Activated CD4-positive, CD25-positive, alpha-beta regulatory T cell treated with anti-CD3 and anti-CD28 coated beads, Interleukin-2, amount 50 U/mL, for 16 hours (primary cell): ENCODE measurements around the gene DOK4.
A peak's percentile ranks its signal among the peaks of the same experiment; 100 is the strongest.

Source experiments
- DNase-seq: peaks from one replicate; pipeline ENCODE4 v3.0.0-alpha.2; 2020; ENCODE audit warnings: low read depth, low spot score

The DOK4 gene

DNA sequence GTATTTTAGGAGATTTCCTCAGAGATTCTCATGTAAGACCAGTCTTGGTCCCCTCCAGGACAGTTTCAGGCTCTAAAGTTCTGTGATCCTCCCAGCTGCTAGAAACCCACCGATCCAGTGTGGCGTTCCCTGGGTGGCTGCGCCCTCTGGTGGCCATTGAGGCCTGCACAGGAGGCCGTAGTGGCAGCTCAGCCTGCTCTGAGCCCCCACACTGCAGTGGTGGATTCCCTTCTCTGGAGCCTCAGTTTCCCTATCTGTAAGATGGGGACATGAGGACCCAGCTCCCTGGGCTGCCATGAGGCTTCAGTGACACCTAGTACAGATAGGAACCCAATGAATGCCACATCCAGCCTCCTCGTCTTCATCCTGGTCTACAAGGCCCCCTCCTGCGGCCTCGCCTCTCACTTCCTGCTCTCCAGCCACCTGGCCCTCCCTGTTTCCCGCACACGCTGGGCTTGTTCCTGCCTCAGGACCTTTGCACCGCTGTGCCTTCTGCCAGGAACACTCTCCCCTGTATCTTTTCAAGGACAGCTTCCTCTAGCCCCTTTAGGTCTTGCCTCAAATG is 33.6 kb upstream of the DOK4 start:
- DNase-seq, result peak; percentile 68

DNA sequence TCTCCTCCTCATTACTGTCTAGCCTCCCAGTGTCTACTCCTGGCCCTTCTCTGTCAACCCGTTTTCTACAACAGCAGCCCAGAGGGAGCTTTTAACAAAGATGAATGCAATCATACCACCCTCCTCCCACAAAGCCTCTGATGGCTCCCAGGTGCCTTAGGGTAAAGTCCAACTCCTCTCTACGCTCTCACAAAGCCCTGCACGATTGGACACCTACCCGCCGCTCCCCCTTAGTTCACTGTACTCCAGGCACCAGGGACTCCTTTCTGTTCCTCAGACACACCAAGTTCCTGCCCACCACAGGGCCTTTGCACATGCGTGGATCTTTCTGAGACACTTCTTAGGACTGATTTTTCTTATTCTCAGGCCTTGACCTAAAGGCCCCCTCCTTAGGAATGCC is 32.6 kb upstream of the DOK4 start:
- no peak for DNase-seq

DNA sequence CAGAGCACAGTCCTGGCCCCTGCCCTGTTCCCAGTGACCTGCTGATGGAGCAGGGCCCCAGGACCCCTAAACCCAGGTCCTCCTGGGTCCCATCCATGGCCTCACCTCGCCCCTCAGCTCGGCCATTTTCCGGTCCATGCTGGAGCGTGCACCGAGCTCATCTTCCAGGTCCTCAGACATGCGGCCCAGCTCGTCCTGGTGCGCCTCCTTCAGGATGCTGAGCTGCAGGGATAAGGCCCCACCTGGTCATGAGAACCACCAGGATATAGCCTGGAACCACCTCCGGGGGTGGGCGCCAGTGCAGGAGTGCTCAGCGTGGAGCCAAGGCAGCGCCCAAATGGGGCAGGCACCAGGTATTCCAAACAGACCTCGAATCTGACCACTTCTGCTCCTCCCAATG is 32.2 kb upstream of the DOK4 start:
- no peak for DNase-seq

DNA sequence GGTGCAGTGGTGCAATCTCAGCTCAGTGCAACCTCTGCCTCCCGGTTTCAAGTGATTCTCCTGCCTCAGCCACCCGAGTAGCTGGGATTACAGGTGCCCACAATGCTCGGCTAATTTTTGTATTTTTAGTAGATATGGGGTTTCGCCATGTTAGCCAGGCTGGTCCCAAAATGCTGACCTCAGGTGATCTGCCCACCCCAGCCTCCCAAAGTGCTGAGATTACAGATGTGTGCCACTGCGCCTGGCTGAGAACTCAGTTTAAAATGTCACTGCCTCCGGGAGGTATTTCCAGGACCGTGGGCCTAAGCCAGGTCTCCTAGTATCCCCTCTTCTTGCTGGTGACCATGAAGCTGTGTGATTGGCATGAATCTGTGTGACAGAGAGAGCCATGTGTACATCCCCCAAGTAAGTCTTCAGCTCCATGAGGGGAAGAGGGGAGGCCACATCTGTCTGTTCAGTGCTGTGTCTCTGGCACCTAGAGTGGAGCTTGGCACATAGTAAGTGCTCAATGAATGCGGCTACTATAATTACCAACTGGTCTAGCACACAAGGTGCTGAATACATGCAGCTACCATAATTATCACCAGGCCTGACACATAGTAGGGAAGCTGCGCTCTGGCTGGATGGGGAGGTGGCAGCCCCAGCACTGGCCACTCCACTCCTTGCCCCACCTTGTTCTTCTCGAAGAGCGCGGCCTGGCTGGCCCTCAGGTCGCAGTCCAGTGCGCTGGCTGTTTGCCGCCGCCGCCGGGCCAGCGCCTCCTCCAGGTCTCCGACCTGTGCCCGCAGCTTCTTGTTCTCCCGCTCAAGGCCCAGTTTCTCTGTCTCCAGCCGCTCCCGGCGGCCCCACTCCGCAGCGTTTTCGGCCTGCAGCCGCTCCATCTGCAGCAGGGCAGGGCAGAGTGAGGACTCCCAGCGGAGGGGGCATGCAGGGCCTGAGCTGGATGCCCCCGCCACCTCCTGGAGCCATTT is 31.4 kb upstream of the DOK4 start:
- no peak for DNase-seq

DNA sequence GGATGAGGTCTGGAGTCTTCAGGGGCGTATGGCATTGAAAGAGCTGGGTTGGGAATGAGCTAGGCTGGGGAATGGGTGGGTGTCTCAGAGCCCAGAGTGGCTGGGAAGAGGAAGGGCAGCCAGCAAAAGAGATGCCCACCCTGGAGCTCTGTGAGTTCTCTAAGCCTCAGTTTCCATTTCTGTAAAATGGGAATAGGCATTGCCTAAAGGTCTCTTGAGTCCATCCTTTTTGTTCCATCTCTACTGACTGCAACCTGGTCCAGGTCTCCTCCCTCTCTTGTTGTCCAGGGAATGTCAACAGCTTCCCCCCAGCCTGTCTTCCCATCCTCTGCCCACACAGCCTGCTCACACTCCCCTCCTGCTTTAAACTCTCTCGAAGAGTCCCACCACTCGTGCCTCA is 30.5 kb upstream of the DOK4 start:
- no peak for DNase-seq

DNA sequence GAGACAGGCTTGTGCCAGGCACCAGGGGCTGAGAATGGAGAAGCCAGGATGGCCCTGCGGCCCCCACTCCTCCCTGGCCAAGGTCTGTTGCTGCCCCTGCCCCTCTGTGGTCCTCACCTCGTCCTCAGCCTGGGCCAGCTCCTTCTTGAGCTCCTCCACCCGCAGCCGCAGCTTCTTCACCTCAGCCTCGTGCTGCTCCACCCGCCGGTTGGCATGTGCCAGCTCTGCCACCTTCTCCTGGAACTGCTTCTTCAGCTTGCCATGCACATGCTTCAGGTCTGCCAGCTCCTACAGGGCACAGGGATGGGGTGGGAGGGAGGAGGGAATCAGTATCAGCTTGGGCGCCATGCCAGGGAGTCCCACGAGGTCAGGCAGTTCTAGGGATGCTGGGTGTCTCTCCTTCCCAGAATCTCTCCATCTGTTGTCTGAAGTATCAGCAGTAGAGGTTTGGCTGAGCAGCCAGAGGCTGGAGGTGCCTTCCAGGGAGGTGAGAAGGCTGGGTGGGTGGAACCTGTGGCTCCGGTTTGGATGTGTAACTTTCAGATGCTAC is 30.0 kb upstream of the DOK4 start:
- DNase-seq, result no peak

DNA sequence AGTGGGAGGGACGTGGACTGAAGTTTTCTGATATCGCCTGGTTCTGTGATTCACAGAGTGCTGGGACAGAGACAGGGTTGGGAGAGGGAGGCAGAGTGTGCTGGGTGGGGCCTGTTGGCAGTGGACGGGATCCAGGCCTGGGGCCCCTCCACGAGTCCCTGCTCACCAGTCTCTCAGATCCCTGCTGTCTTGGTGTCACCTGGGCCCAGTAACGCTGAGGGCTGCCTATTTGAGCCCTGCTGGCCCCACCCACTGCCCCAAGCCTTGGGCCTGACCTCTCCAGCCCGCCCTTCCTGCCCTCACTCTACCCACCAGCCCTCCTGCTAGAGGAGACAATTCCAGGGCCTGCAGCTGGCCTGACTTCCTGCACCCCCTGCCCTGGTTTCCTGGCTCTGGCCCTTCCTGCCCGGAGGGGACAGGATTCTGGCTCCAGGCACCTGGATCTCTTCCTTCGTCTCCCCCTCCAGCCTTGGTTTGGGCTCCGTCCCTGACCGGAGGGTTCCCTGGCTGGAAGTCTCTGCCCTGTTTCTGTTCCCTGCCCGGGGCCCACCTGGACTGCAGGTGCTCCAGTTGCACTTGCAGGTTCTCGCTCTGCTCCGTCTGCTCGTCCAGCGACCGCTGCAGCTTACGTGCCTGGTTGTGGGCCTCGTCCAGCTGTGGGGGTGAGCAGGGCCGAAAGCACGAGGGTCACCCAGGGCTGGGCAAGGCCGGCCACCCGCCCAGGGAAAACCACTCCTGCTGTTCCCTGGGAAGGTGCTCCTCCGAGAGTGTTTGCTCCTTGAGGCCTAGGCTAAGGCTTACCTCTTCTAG is 28.7 kb upstream of the DOK4 start:
- DNase-seq, result no peak

DNA sequence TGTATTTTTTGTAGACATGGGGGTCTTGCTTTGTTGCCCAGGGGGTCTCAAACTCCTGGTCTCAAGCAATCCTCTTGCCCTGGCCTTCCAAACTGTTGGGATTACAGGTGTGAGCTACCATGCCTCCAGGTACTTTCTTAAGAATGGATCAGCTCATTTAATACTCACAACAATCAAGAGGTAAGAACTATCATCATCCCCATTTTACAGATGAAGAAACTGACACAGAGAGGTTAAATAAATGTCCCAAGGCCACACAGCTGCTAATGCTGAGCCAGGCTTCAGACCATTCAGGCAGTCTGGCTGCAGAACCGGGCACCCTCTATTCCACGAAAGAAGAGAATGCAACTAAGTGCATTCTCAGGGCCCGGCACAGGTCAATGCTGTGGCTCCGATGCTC is 28.1 kb upstream of the DOK4 start:
- no peak for DNase-seq

DNA sequence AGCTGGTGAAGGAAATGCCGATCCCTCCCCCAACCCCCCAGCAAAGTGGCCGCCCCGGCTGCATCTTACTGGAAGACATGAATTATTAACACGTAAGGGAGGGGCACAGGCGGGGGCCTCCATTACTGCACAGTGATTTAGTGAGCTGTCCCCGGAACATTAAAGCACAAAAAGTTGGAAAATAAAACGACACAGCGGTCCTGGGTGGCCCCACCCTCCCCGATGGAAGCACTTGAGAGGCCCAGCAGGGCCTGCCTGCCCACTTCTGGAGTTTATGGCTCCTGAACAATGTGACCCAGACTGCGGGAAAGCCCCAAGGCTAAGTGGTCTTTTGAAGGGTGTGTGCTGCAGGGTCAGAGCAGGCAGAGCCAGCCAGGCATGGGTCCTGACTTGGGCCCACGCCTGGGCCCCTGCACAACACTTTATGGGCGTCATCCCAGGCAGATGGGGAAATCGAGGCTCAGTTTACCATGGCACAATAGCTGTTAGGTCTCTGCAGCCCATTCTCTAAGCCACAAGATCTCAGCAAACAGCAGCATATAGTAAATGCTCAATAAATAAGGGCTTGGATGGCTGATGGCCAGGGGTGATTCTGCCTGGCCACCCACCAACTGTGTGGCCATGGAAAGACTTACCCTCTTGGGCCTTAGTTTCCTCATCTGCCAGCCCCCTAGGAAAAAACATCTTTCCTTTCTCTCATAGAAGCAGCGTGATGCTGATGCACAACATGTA is 27.2 kb upstream of the DOK4 start:
- no peak for DNase-seq

DNA sequence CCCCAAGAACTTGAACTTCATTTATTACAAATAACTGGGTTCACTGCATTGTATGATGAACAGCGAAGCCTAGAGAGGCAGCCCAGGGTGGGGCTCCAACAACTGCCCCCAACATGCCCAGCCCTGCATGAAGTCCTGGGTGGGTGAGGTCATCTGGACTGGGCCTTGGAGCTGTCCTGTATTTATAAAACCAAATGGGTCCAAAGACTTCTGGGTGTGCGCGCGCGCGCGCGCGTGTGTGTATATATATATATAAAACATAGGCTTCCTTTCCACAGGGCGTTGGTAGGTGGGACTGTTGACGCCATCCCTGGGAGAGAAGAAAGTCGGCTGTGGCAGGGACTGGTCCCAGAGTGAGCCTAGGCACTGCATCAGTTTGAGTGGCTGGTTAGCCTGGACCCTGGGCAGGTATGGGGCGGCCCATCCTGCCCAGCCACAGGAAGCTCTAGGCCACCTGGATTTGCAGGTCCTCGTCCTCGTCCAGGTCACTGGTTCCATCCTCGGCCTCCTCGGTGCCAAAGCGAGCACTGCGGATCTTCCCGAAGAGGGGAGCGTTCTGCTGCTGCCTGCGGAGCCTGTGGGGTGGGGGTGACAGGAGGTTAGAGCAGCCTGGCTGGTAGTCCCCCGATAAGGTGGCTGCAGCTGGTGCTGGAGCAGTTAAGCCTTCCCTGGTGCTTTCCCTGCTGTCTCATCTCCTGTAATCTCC is 26.2 kb upstream of the DOK4 start:
- DNase-seq, result no peak

DNA sequence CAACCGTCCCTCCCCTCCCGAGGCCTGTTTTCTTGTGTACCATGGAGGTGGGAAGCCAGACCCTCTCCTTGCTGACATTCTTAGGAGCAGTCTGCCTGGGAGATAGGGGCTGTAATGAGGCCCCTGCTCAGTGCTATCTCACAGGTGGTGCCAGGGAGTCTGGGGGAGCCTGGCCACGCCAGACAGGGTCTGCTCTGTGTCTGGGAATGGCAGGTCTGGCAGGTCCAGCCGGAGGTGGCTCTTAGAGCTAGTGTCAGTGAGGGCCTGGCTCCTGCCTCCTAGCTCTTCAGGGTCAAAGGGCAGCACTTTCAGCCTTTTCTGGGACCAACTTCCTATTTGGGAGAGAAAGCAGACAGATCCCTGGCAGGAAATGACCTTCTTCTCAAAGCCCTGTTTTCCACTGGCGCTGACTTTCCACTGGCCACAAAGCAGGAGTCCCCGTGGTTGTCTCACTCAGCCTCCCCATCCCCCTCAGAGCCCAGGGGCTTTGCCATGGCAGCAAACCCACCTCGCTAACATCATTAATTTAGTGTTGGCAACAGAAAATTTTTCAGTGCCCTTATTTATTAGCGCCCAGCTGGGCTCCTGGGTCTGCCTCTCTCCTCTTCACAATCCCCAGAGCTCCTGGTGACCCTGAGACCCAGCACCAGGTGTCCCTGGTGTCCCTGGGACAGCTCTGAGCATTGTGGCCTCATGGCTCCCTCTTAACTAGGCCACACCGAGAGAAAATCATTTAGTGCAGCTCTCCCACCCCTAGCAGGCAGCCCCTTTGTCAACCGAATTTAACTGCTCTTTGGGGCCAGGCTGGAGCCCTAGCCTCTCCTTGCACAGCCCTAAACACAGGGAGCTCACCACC is 24.0 kb upstream of the DOK4 start:
- DNase-seq, result no peak

DNA sequence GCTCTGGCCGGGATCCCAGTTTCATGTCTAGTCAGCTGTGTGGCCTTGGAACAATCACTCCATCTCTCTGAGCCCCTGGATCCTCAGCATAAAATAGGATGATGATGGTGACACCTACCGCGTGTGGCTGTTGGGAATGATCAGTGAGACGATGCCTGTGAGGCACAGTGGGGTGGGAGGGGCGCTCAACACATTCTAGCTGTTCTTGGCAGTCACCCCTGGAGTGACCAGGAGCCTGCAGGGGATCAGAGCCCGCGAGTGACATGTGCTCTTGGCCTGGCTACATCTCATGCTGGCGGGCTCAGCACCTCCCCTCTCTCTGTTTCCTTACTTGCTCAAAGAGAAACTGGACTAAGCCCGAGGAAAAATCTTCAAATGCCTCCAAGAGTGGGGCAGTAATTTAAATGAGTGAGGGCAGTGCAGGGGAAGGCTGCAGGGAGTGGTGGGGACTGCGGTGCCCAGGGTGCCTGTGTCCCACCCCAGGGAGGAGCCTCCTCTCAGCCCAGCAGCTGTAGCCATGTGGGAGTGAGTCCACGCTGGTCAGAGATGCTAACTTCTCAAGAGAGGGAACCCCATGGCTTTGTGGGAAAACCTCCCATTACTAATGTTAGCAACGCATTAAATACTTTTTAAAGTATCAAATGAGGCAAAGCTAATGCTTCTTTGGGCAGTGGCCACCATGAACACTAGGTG is 23.1 kb upstream of the DOK4 start:
- DNase-seq, result no peak

DNA sequence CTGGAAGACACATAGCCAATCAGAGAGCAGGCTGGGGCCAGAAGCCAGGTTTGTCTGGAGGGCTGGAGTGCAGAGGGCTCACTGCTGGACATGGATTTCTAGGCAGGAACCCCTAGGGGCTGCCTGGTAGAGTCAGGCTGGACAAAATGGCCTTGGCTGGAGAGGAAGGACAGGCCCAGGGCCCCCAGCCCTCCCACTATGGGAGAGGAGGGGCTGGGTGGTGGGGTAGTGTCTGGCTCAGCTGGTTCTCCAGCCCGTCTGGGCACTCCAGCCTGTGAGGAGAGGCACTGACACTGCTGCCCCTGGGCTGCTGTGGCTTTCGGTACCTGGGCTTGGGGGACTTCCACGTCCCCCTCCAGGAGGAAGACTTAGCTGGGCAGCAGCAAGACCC is 21.7 kb upstream of the DOK4 start:
- DNase-seq, result no peak

DNA sequence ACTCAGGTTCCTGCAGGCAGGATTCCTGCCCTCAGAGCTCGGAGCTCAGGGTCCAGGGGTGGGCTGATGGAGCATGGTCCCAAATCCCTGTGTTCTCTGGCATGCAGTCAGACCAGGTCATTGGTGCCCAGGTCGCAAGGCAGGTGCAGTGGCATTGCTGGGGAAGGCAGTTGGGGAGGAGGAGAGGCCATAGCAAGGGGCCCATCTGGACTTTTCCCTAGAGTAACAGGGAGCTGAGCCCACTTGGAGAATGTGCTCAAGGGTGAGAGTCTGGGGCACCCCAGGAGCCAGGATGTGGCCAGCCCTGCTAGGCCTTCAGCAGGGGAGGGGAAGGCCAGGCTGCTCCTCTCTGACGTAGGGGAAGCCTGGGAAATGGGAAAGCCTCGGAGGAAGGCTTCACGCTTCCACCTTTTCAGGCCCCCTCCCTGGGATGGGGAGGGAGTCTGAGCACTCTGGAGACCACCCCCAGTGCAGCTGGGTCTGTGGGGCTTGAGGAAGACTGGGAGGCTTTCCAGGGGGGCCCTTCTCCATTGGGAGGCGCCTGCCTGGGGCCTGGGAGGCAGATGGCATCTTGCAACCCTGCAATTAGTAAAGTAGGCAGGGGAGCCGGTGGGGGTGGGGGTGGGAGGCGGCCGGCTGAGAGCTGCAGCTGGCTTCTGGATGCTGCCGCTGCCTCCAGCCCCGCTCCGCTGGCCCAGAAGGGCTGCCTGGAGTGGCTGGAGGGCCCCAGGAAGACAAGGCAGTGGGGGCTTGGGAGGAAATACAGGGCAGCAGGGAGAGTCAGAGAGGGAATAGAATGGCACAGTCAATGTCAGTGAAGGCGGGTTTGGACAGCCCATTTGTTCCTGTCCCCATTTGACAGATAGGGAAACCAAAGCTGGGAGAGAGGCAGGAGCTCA is 21.1 kb upstream of the DOK4 start:
- no peak for DNase-seq

DNA sequence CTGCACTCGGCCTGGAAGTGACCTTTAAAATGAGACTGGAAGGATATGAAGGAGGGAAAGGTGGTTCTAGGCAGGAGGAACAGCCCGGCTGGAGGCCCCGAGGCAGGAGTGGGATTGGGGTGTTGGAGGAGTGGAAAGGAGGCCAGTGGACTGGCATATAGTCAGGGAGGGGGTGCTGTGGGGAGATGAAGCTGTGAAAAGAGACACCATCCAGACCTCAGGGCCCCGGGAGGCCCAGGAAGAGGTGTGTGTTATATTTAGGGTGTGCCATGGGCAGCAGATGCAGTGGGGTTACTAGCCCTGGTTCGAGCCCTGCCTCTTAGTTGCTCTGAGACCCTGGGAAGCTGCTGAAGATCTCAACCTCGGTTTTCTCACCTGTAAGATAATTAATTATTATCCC is 18.9 kb upstream of the DOK4 start:
- no peak for DNase-seq

DNA sequence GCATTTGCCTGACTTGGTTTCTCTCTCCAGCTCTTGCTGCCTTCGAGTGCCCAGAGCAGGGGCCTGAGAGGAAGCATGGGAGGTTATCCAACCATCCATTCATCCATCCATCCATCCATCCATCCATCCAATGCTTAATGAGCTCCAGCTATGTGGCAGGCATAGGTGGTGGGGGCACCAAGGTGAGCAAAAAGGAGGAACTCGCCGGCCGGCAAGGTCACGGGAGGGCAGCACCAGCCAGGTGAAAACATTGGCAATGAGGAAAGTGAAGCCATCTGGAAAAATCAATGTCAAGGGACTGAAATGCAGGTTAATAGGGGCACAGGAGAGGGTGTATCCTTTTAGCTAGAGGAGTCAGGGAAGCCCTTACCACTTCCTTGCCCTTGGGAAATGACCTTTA is 18.2 kb upstream of the DOK4 start:
- no peak for DNase-seq

DNA sequence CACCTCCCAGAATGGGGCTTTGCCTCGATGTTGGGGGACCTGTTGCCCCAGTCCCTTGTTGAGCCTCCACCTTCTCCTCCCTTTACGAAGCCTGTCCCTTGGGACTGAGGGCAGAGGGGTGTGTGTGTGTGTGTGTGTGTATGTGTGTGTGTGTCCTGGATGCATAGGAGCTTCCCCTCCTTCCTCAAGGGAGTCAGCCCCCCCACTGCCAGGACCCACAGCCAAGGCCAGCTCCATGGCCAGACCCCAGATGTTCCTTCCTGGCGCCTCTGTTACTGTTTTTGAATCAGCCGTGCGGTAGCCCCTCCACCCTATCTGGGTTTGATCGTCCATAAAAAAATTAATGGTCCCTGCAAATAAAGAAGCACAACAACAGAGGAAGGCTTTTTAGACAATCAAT is 17.7 kb upstream of the DOK4 start:
- DNase-seq, result no peak

DNA sequence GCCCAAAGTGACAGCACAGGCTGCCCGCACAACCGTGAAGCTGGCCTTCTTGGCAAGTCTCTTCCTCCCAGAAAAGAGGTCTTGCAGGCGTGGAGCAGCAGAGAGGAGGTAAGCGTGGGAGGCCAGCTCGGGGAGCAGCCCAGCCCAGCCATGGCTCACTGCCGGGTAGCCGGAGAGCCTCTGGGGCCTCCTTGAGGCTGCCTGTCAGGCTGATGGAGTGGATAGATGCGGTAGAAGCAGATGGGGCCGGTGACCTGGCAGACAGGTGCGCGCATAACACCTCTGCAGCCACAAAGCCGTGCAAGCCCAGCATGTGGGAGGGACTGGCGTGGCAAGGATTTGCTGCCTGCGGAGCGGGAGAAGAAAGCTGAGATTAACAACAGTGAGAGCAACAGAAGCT is 17.1 kb upstream of the DOK4 start:
- no peak for DNase-seq
